IgD-negative memory B cell (primary cell): ENCODE data around the gene CAMK1. TPM values are rescaled to one million over a fixed set of nuclear protein-coding genes. Genes with fewer than 3 reads are reported as not detected.
"Not testable (repeated sequence)": the region's sequence is repeated elsewhere in the genome, so short reads cannot be mapped to it uniquely, and the experiment has no call there.

Source experiments
- H3K27ac Mint-ChIP-seq, 3 donors: one replicate each; pipeline ENCODE4 v1.8.0; 2020 to 2022; ENCODE audit warnings: mild to moderate bottlenecking in 3 of 3, mixed read lengths in 3 of 3, moderate library complexity in 1 of 3
- H3K27me3 Mint-ChIP-seq: one replicate; pipeline ENCODE4 v1.8.0; 2021; ENCODE audit warnings: mixed read lengths
- H3K36me3 Mint-ChIP-seq: one replicate; pipeline ENCODE4 v1.8.0; 2020; ENCODE audit warnings: mild to moderate bottlenecking, mixed read lengths
- H3K4me1 Mint-ChIP-seq, 3 donors: one replicate each; pipeline ENCODE4 v1.8.0; 2020 to 2022; ENCODE audit warnings: mixed read lengths in 3 of 3, mild to moderate bottlenecking in 1 of 3
- H3K4me3 Mint-ChIP-seq, 4 donors: one replicate each; pipeline ENCODE4 v1.8.0; 2020 to 2022; ENCODE audit warnings: mild to moderate bottlenecking in 4 of 4, mixed read lengths in 4 of 4, moderate library complexity in 3 of 4
- H3K9me3 Mint-ChIP-seq, 3 donors: one replicate each; pipeline ENCODE4 v1.8.0; 2020 to 2021; ENCODE audit warnings: mixed read lengths in 3 of 3, mild to moderate bottlenecking in 1 of 3
- polyA plus RNA-seq: library from polyadenylated mRNA; unstranded; fragments of 300-500 nt; fragmentation: Illumina TruSeq; gene quantifications from one replicate; pipeline ENCODE4 v1.2.3, GENCODE V29; 2021

Gene CAMK1
- polyA plus RNA-seq, 1 donor from 2014 or later = 0.65 TPM

DNA sequence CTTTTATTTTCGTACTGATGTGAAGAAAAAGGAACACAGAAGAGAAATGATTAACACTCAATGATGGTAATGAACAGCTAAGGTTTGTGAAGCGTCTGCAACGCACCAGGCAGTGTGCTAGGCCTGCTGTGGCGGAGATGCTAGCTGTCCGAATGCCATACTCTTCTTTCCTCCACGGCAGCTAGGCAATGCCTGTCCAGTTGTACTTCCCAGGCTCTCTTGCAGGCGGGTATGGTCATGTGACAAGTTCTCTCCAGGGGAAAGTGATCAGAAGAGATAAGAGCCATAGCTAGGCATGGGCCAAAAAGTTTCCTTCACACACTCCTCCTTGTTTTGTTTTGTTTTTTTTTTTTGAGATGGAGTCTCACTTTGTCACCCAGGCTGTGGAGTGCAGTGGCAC, 15.9 kb upstream of the CAMK1 start:
- Mint-ChIP-seq H3K4me1 (peaks cover 25 to 30% (median 27%) of the 10 kb centered on the region in 3 donors), H3K9me3 (no peaks in the 10 kb centered on the region), H3K36me3 (peaks cover 17% of the 10 kb centered on the region), H3K4me3 (peak overlapping the region in 1 of 4 donors; percentile 79), H3K27me3 (no peaks in the 10 kb centered on the region), H3K27ac (no peak overlapping the region)

DNA sequence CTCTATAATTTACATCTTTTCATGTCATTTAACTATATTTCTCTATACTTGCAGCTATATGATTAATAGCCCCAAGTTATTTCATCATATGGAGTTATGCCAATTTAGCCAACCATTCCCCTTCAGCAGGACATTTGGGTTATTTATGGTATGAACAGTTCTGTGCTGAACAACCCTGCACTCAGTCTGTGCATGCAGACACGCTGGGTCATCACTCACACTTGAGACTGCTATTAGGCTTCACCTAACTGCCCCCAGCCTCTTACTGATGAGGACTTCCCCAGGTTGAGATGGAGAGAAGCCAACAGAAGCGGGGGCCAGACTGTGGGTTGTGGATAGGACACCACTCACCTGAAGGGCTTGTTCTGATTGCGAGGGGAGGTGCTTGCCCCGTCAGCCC, 15.2 kb upstream of the CAMK1 start:
- H3K4me1 Mint-ChIP-seq = peaks cover 31 to 33% (median 31%) of the 10 kb centered on the region in 3 donors
- peaks cover 14% of the 10 kb centered on the region for H3K36me3 Mint-ChIP-seq
- no peak overlapping the region for H3K27ac Mint-ChIP-seq
- H3K4me3 Mint-ChIP-seq = peak overlapping the region in 1 of 4 donors; percentile 79
- H3K27me3 Mint-ChIP-seq = no peaks in the 10 kb centered on the region
- H3K9me3 Mint-ChIP-seq = no peaks in the 10 kb centered on the region

DNA sequence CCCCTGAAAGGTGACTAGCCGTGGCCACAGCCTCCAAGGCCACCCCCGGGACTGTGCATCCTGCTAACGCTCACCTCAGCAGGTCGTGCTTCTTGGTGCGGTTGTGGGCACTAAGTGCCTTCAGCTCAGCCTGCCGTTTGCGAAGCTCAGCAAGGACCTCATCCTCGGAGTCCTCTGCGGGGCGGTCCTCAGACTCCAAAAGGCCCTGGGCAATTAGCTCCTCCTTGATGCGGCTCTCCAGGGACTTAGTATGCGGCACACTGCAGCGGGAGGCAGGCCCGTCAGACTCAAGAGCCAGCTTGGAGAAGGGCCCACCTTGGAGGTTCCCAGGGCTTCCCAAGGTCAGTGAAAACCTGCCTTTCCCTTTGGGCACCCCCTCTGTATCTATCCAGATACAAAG, 14.2 kb upstream of the CAMK1 start:
- Mint-ChIP-seq H3K36me3 (peaks cover 11% of the 10 kb centered on the region), H3K27ac (no peak overlapping the region), H3K4me3 (no peak overlapping the region), H3K4me1 (peaks cover 37 to 44% (median 39%) of the 10 kb centered on the region in 3 donors), H3K9me3 (no peaks in the 10 kb centered on the region), H3K27me3 (no peaks in the 10 kb centered on the region)

DNA sequence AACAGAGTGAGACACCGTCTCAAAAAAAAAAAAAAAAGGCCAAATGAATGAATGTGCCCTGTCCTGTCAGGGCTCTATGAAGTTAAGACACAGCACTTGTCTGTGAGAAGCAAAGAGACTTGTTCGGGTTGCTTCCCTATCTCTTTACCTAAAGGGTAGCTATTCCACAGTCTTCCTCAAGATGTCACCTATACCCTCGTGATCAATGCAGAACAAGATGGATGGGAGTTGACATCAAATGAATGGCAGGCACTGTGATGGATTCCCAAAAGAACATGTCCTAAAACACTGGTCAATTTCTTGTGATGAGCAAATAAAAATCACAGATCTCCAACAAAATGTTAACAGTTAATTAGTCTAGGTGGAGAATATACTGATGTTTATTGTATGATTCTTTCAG, 13.0 kb upstream of the CAMK1 start:
- H3K36me3 Mint-ChIP-seq = peaks cover 10% of the 10 kb centered on the region
- H3K27ac Mint-ChIP-seq = peak overlapping the region in 2 of 3 donors; percentile 48 to 93
- H3K4me1 Mint-ChIP-seq = peaks cover 41 to 46% (median 43%) of the 10 kb centered on the region in 3 donors
- H3K9me3 Mint-ChIP-seq = no peaks in the 10 kb centered on the region
- peak overlapping the region in 3 of 4 donors; percentile 3 to 45 (median 43) for H3K4me3 Mint-ChIP-seq
- H3K27me3 Mint-ChIP-seq = no peaks in the 10 kb centered on the region

DNA sequence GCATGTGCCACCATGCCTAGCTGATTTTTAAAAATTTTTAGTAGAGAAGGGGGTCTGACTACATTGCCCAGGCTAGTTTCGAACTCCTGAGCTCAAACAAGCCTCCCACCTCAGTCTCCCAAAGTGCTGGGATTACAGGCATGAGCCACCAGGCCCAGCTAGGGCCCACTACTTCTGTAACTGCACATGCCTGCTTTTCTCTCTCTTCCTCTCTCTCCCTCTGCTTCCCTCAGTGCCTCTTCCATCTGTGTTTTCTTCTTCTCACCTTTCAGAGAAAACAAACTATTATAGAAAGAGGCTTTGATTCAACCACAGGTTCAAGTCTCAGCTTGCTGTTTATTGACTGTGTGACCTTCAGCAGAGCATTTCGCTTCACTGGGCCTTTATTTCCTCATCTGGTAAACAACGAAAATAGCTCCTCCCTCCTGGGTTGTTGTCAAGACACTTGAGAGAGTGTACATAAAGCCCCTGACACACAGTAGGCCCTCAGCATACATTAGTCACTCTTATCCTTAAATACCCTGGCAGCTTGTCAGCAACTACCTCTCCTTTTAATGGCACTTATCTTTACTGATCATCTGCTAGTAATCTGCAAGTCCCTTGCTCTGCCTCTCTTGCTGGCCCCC, 12.3 kb upstream of the CAMK1 start:
- peaks cover 41 to 44% (median 42%) of the 10 kb centered on the region in 3 donors for H3K4me1 Mint-ChIP-seq
- peaks cover 4% of the 10 kb centered on the region for H3K36me3 Mint-ChIP-seq
- peak overlapping the region in 2 of 4 donors; percentile 3 to 71 for H3K4me3 Mint-ChIP-seq

DNA sequence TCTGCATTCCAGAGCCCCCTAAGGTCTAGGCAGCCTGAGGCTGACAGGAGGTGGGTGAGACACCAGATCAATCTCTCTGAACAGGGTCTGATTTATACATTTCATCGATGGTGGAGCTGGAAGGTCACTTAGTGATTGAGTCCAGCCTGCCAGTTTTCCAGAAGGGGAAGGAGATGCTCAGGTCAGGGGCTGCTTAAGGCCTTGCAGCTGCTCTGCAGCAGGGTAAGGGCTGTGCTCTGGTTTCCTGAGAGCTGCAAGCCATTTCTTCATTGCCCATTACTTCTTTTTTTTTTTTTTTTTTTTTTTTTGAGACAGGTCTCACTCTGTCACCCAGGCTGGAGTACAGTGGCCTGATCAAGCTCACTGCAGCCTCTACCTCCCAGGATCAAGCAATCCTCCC, 11.8 kb upstream of the CAMK1 start:
- Mint-ChIP-seq H3K27ac (peak overlapping the region in 1 of 3 donors; percentile 67), H3K9me3 (no peaks in the 10 kb centered on the region), H3K27me3 (no peaks in the 10 kb centered on the region), H3K4me1 (peaks cover 39 to 45% (median 42%) of the 10 kb centered on the region in 3 donors), H3K36me3 (peaks cover 3% of the 10 kb centered on the region), H3K4me3 (peak overlapping the region in 3 of 4 donors; percentile 3 to 79 (median 55))

More for the DNA sequence above, 12.3 kb upstream of the CAMK1 start:
- Mint-ChIP-seq H3K27ac (peak overlapping the region; percentile 48 to 93 (median 86)), H3K9me3 (no peaks in the 10 kb centered on the region), H3K27me3 (no peaks in the 10 kb centered on the region)

DNA sequence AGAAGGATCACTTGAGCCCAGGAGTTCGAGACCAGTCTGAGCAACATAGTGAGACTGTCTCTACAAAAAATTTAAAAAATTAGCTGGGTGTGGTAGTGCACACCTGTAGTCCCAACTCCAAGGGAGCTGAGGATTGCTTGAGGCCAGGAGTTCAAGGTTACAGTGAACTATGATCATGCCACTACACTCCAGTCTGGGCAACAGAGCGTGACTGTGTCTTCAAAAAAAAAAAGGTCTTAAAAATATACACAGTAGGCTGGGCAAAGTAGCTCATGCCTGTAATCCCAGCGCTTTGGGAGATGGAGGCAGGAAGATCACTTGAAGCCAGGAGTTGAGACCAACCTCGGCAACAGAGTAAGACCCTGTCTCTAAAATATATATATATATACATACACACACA, 11.2 kb upstream of the CAMK1 start:
- Mint-ChIP-seq H3K27ac (peak overlapping the region; percentile 70 to 95 (median 74)), H3K4me1 (peaks cover 42 to 46% (median 42%) of the 10 kb centered on the region in 3 donors), H3K27me3 (no peaks in the 10 kb centered on the region), H3K4me3 (peak overlapping the region in 3 of 4 donors; percentile 18 to 88 (median 58)), H3K36me3 (peaks cover 2% of the 10 kb centered on the region), H3K9me3 (no peaks in the 10 kb centered on the region)

DNA sequence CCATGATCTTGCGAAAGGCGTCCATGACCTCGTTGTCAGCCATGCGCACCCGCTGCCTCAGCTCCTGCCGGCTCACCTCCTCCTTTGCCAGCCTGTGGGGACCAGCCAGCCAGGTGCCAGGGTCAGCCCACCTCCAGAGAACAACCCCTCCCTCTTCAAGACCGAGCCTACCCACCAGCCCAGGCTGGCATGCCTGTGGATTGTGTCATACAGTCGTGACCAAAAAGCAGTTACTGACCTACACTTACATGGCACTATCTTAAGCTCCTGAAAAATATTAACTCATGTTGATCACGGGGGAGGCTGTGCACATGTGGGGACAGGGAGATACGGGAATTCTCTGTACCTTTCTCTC, 10.7 kb upstream of the CAMK1 start:
- peaks cover 42 to 46% (median 42%) of the 10 kb centered on the region in 3 donors for H3K4me1 Mint-ChIP-seq
- peaks cover 2% of the 10 kb centered on the region for H3K36me3 Mint-ChIP-seq
- H3K9me3 Mint-ChIP-seq = no peaks in the 10 kb centered on the region
- H3K27me3 Mint-ChIP-seq = no peaks in the 10 kb centered on the region
- peak overlapping the region in 3 of 4 donors; percentile 18 to 88 (median 58) for H3K4me3 Mint-ChIP-seq
- peak overlapping the region; percentile 70 to 95 (median 88) for H3K27ac Mint-ChIP-seq

DNA sequence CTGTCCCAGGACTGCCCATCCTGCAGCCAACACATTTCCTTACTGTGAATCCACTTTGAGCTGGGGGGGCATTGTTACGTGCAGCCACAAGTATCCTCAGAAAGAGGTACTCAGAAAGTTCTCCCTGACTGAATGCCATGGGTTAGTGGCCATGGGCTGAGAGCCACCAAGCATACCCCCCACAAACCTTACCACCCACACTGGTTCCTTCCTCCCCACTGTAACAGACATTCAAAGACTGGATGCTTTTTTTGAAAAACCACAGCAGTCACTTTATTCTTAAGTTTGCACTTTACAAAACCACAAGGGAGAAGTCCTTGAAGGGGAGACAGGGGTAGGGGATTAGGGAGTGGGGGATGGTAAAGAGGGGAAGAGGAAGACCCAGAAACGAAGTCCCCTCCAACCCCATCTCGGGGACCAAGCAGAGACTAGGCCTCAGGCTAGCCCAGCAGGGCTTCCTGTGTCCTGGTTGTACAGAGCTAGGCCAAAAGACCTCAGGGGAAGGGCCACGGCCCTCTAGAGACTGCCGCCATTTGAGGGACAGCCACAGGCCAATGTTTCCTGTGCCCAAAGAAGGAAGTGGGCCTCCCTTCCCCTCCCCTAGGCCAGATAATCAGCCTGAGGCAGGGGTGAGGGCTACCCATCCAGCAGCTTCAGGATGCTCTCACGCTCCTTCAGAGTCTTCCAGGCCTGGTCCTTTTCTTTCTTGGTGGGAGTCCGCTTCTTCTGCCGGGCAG, 10.1 kb upstream of the CAMK1 start:
- H3K4me1 Mint-ChIP-seq = peaks cover 42 to 46% (median 42%) of the 10 kb centered on the region in 3 donors

DNA sequence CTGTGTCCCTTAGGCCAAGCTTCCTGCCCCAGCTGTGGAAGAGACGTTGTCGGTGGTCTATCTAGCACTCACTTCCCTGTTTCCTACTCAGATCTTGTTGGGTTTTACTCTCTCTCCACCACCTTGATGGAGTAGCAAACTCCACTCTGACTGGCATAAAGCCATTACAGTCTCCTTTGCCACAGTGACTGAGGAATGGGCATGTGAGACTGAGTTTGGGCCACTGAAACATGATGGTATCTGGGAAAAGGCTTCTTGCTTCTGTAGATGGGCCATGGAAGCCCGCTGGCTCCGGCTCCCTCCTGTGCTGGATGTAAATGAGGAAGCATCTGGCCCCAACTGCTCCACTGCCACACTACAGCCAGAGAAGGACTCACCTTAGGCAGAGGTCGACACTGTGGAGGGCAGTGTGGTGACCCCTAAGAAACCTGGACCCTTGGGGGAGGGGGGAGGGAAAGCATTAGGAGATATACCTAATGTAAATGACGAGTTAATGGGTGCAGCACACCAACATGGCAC, 9.4 kb upstream of the CAMK1 start:
- H3K36me3 Mint-ChIP-seq = peaks cover 2% of the 10 kb centered on the region
- peaks cover 42 to 46% (median 42%) of the 10 kb centered on the region in 3 donors for H3K4me1 Mint-ChIP-seq
- H3K27me3 Mint-ChIP-seq = no peaks in the 10 kb centered on the region
- no peaks in the 10 kb centered on the region for H3K9me3 Mint-ChIP-seq
- H3K27ac Mint-ChIP-seq = peak overlapping the region; percentile 70 to 95 (median 88)
- H3K4me3 Mint-ChIP-seq = peak overlapping the region in 3 of 4 donors; percentile 14 to 88 (median 58)

More for the DNA sequence above, 10.1 kb upstream of the CAMK1 start:
- Mint-ChIP-seq H3K27ac (peak overlapping the region; percentile 70 to 95 (median 88)), H3K9me3 (no peaks in the 10 kb centered on the region), H3K36me3 (peaks cover 2% of the 10 kb centered on the region), H3K27me3 (no peaks in the 10 kb centered on the region), H3K4me3 (peak overlapping the region in 3 of 4 donors; percentile 18 to 88 (median 58))

DNA sequence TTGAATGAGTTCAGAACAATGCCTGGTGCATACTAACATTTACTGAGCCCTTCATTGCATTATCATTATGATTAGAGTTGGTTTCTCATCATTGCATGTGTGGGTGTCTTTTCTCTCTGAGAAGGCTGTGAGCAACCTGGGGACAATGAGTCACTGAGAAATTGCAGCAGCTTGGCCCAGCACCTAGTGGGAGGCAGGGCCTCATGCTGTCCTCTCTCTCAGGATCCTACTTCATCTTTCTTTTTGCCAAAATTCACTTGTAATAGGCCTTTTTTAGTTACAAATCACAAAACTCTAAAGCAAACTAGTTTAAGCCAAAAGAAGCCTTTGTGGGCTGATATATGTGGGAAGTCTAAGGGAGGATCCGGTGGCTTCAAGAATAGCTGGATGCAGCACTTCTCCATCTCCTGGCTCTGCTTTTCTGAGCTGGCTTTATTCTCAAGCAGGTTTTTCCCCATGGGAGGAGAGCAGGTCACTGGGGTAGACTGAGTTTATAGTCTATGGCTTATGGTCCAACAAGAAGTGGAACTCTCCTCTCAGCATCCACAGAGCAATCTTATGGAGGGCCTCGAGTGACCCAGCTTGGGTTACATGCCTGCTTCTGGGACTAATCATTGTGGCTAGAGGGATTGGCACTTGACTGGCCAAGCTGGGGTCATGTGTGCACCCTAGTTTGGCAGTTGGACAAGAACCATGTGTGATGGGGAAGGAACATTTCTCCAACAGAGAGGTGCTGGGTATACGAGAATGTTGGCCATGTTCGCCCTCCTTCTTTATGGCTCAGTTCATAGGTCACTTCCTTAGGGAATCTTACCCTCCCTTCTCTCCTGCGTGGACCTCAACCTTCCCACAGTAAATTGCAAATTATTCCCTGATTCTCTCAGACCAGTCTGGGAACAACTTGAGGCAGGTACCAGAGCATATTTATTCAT, 8.7 kb upstream of the CAMK1 start:
- Mint-ChIP-seq H3K27ac (peak overlapping the region in 1 of 3 donors; percentile 95), H3K27me3 (no peaks in the 10 kb centered on the region), H3K36me3 (peaks cover 1% of the 10 kb centered on the region), H3K4me1 (peaks cover 42 to 46% (median 44%) of the 10 kb centered on the region in 3 donors), H3K4me3 (peak overlapping the region in 3 of 4 donors; percentile 14 to 88 (median 70)), H3K9me3 (no peaks in the 10 kb centered on the region)

DNA sequence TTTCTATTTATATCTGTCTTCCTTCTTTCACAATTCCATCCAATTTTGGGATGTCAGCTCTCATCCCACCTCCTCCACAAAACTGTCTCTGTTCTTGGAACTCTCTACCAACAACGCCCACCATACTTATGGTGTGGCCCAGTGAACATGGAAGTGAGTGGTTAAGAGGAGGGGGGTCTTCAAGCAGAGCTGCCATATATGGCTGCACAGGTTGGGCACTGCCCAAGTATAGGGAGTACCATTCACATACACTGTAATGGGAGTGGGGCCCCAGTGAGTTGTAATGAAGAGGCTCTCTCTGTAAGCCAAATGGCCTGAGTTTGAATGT, 7.9 kb upstream of the CAMK1 start:
- Mint-ChIP-seq H3K36me3 (peaks cover 1% of the 10 kb centered on the region), H3K9me3 (no peaks in the 10 kb centered on the region), H3K4me1 (peaks cover 38 to 42% (median 40%) of the 10 kb centered on the region in 3 donors), H3K4me3 (peak overlapping the region in 1 of 4 donors; percentile 43), H3K27ac (peak overlapping the region in 1 of 3 donors; percentile 67), H3K27me3 (no peaks in the 10 kb centered on the region)

DNA sequence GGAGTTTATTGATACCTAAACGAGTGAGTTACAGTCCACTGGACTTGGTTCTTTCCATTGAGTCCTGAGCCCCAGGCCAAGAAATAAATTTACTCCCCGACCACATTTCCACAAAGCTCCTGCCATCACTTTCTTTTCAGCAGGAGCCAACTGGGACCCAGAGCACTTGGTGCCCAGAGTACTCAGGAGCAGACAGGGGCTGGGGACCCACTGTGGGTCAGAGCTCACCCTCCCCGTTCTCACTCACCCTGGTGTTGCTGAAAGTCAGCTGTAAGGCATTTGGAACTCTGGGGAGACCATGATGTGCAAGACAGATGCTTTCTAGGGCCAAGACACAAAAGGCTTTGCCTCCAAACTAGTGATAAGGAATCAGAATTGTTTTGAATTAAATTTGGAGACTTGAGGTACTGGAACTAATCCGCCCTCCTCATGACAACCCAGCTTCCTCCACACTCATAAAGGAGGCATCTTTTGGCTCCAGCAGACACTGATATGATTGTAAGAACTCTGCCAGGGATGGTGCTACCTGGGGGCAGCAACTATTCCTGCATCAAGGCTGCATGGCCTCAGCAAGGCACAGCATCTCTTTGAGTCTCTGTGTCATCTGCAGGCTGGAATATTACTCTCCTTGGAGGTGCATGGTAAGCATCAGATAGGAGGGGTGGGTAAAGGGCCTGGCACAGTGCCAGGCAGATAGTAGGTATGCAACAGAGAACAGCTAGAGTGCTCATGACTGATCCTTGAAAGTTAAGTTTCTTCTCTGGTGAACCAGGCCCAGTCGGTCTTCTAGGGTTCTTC, 7.3 kb upstream of the CAMK1 start:
- H3K4me3 Mint-ChIP-seq = no peak overlapping the region
- H3K27ac Mint-ChIP-seq = peak overlapping the region in 1 of 3 donors; percentile 67
- H3K36me3 Mint-ChIP-seq = peaks cover 1% of the 10 kb centered on the region
- H3K27me3 Mint-ChIP-seq = no peaks in the 10 kb centered on the region
- peaks cover 35 to 37% (median 36%) of the 10 kb centered on the region in 3 donors for H3K4me1 Mint-ChIP-seq
- no peaks in the 10 kb centered on the region for H3K9me3 Mint-ChIP-seq

DNA sequence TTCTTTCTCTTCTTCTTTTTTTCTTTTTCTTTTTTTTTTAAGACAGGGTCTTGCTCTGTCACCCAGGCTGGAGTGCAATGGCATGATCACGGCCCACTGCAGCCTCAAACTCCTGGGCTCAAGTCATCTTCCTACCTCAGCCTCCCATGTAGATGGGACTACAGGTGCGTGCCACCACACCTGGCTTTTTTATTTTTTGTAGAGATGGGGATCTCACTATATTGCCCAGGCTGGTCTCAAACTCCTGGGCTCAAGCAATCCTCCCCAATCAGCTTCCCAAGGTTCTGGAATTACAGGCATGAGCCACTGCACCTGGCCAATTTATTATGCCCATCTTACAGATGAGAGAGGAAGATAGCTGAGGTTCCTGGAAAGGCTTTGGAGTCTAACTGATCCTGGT, 1.3 kb upstream of the CAMK1 start:
- H3K9me3 Mint-ChIP-seq, H3K27me3 Mint-ChIP-seq, H3K36me3 Mint-ChIP-seq, H3K27ac Mint-ChIP-seq, H3K4me3 Mint-ChIP-seq: not testable (repeated sequence)
- H3K4me1 Mint-ChIP-seq = peaks cover 9 to 11% (median 11%) of the 10 kb centered on the region in 3 donors
